ENCODE data around the gene PCDH1.
A peak's percentile ranks its signal among the peaks of the same experiment; 100 is the strongest.

The PCDH1 gene

GRCh38 chr5:141873933-141874261 lies 4.3 kb downstream of the PCDH1 start:
- DNase-seq (ENCODE audit: low spot score), result no peak

GRCh38 chr5:141872496-141873356 lies 5.5 kb downstream of the PCDH1 start:
- DNase-seq (ENCODE audit: low spot score), result no peak

GRCh38 chr5:141871870-141872269 lies 6.3 kb downstream of the PCDH1 start:
- DNase-seq (ENCODE audit: low spot score), result no peak

GRCh38 chr5:141870871-141871270 lies 7.3 kb downstream of the PCDH1 start:
- DNase-seq (ENCODE audit: low spot score), result no peak

- DNase-seq (ENCODE audit: low spot score), result no peak
These were observed 8.0 kb downstream of the PCDH1 start for GRCh38 chr5:141870228-141870627.

- DNase-seq (ENCODE audit: low spot score), result no peak
These were observed 8.7 kb downstream of the PCDH1 start for GRCh38 chr5:141869514-141869913.

- no peak for DNase-seq (ENCODE audit: low spot score)
These were observed 9.2 kb downstream of the PCDH1 start for GRCh38 chr5:141869040-141869439.

GRCh38 chr5:141868541-141868940 lies 9.7 kb downstream of the PCDH1 start:
- no peak for DNase-seq (ENCODE audit: low spot score)

- no peak for DNase-seq (ENCODE audit: low spot score)
These were observed 10.6 kb downstream of the PCDH1 start for GRCh38 chr5:141867651-141868050.

- no peak for DNase-seq (ENCODE audit: low spot score)
These were observed 11.1 kb downstream of the PCDH1 start for GRCh38 chr5:141867139-141867538.

- peak; percentile 90 for DNase-seq (ENCODE audit: low spot score)
These were observed 12.1 kb downstream of the PCDH1 start for GRCh38 chr5:141866096-141866495.

- no peak for DNase-seq (ENCODE audit: low spot score)
These were observed 12.8 kb downstream of the PCDH1 start for GRCh38 chr5:141865406-141865805.

GRCh38 chr5:141864371-141865370 lies 13.5 kb downstream of the PCDH1 start:
- no peak for DNase-seq (ENCODE audit: low spot score)

- DNase-seq (ENCODE audit: low spot score), result no peak
These were observed 14.5 kb downstream of the PCDH1 start for GRCh38 chr5:141863569-141864178.

GRCh38 chr5:141862936-141863543 lies 15.2 kb downstream of the PCDH1 start:
- DNase-seq (ENCODE audit: low spot score), result no peak

- no peak for DNase-seq (ENCODE audit: low spot score)
These were observed 17.0 kb downstream of the PCDH1 start for GRCh38 chr5:141861194-141861593.

- DNase-seq (ENCODE audit: low spot score), result no peak
These were observed 20.0 kb downstream of the PCDH1 start for GRCh38 chr5:141858079-141858765.

GRCh38 chr5:141857226-141857625 lies 21.0 kb downstream of the PCDH1 start:
- no peak for DNase-seq (ENCODE audit: low spot score)

GRCh38 chr5:141856037-141856790 lies 22.0 kb downstream of the PCDH1 start:
- no peak for DNase-seq (ENCODE audit: low spot score)

GRCh38 chr5:141855265-141856036 lies 22.8 kb downstream of the PCDH1 start:
- DNase-seq (ENCODE audit: low spot score), result no peak

Measured in putamen (tissue), 1 donor.